Right ventricle myocardium inferior (tissue), 1 donor: ENCODE results near the gene DPYD. TPM values are rescaled to one million over a fixed set of nuclear protein-coding genes. Genes with fewer than 3 reads are reported as not detected.

Experiments used
- ATAC-seq: fragments of 200-7000 bp; cut with Tn5 transposase; one replicate; pipeline ENCODE4 v1.9.1; 2020; ENCODE audit warnings: mild to moderate bottlenecking, moderate library complexity
- DNase-seq: peaks from one replicate; pipeline ENCODE4 v3.0.0; 2021; ENCODE audit errors: missing footprints
- intact Hi-C: fragments of 100-400 bp; cut with DNase I; formaldehyde crosslinking; loops from one replicate; pipeline ENCODE4 v1.11.0; 2022
- total RNA-seq: library from RNA; stranded (reverse); fragmentation: NEBNext Ultra II Directional; extraction: Animal tissue kit (Norgen Biotek cat#: 25700); gene quantifications from one replicate; pipeline ENCODE4 v1.2.1, GENCODE V29; 2021
- donor health status: DM: no; HTN: yes; CAD: no; lungs with severe emphysema.

The DPYD gene
- total RNA-seq, 1 donor from 2014 or later = 12.3 TPM

- intact Hi-C loops = no loop called here
- DNase-seq (no peak), ATAC-seq (no peak)
Observed at GRCh38 chr1:97864615-97865014, 56.2 kb downstream of the DPYD start.

GRCh38 chr1:97853221-97853620 lies 67.6 kb downstream of the DPYD start:
- no peak for DNase-seq
- no peak for ATAC-seq
- intact Hi-C loops = no loop called here

- intact Hi-C loops = no loop called here
- DNase-seq (no peak), ATAC-seq (peak; percentile 56)
Observed at GRCh38 chr1:97849345-97850340, 71.2 kb downstream of the DPYD start.

GRCh38 chr1:97845805-97846204 lies 75.0 kb downstream of the DPYD start:
- intact Hi-C loops = no loop called here
- DNase-seq (no peak), ATAC-seq (no peak)

GRCh38 chr1:97844552-97845089 lies 76.2 kb downstream of the DPYD start:
- intact Hi-C loops = no loop called here
- DNase-seq = no peak
- ATAC-seq = no peak

GRCh38 chr1:97841338-97841737 lies 79.5 kb downstream of the DPYD start:
- DNase-seq = no peak
- no peak for ATAC-seq
- intact Hi-C loops = no loop called here

- intact Hi-C loops = no loop called here
- ATAC-seq (no peak), DNase-seq (no peak)
Observed at GRCh38 chr1:97837161-97837560, 83.7 kb downstream of the DPYD start.

GRCh38 chr1:97834899-97835298 lies 85.9 kb downstream of the DPYD start:
- no peak for DNase-seq
- intact Hi-C loops = no loop called here
- ATAC-seq = no peak

- ATAC-seq = no peak
- intact Hi-C loops = no loop called here
- DNase-seq = no peak
Observed at GRCh38 chr1:97833881-97834280, 87.0 kb downstream of the DPYD start.

GRCh38 chr1:97832481-97832880 lies 88.4 kb downstream of the DPYD start:
- ATAC-seq = no peak
- no peak for DNase-seq
- intact Hi-C loops = no loop called here

GRCh38 chr1:97827887-97828286 lies 92.9 kb downstream of the DPYD start:
- no peak for ATAC-seq
- DNase-seq = no peak
- intact Hi-C loops = no loop called here

- no peak for DNase-seq
- no peak for ATAC-seq
- intact Hi-C loops = no loop called here
Observed at GRCh38 chr1:97826820-97827219, 94.0 kb downstream of the DPYD start.

GRCh38 chr1:97824624-97825023 lies 96.2 kb downstream of the DPYD start:
- DNase-seq = no peak
- ATAC-seq = peak; percentile 46
- intact Hi-C loops = loop anchor here (5.0 kb wide), 2 partner anchors 228 to 582 kb away; no protein-coding TSS in a partner anchor

GRCh38 chr1:97824200-97824599 lies 96.6 kb downstream of the DPYD start:
- intact Hi-C loops = loop anchor here (5.0 kb wide), 2 partner anchors 228 to 582 kb away; no protein-coding TSS in a partner anchor
- DNase-seq (no peak), ATAC-seq (no peak)

GRCh38 chr1:97820470-97821188 lies 100.2 kb downstream of the DPYD start:
- ATAC-seq = no peak
- no peak for DNase-seq
- intact Hi-C loops = loop anchor here (5.0 kb wide), 2 partner anchors 232 to 578 kb away; no protein-coding TSS in a partner anchor

- ATAC-seq (no peak), DNase-seq (no peak)
- intact Hi-C loops = no loop called here
Observed at GRCh38 chr1:97816927-97817326, 103.9 kb downstream of the DPYD start.

GRCh38 chr1:97814804-97815203 lies 106.0 kb downstream of the DPYD start:
- DNase-seq (no peak), ATAC-seq (no peak)
- intact Hi-C loops = no loop called here

- ATAC-seq (no peak), DNase-seq (no peak)
- intact Hi-C loops = no loop called here
Observed at GRCh38 chr1:97814121-97814520, 106.7 kb downstream of the DPYD start.

GRCh38 chr1:97812076-97812475 lies 108.8 kb downstream of the DPYD start:
- intact Hi-C loops = no loop called here
- ATAC-seq (no peak), DNase-seq (no peak)
